Esophagus muscularis mucosa (tissue), 4 donors: Measurements from ENCODE around the gene S100A9. TPM values are rescaled to one million over a fixed set of nuclear protein-coding genes. Genes with fewer than 3 reads are reported as not detected.

Experiments
- DNase-seq: peaks from one replicate; pipeline ENCODE4 v3.0.0-alpha.2; 2017; ENCODE audit errors: extremely low spot score
- H3K27ac ChIP-seq, 4 donors: fragments of 200-600 bp; sonication (generic); replicated peaks in 1 of 4; 1 replicate in 3 of 4; 2 replicates in 1 of 4; pipeline ENCODE4 v1.5.1; 2016 to 2019; ENCODE audit warnings: mild to moderate bottlenecking in 1 of 4
- H3K27me3 ChIP-seq, 4 donors: fragments of 200-600 bp; sonication (generic); one replicate each; pipeline versions ENCODE4 v1.5.1 to v1.6.0; 2016 to 2019
- H3K36me3 ChIP-seq, 4 donors: fragments of 200-600 bp; sonication (generic); one replicate each; pipeline ENCODE4 v1.5.1; 2016 to 2019
- H3K4me1 ChIP-seq, 4 donors: fragments of 200-600 bp; sonication (generic); one replicate each; pipeline ENCODE4 v1.5.1; 2016 to 2019
- H3K4me3 ChIP-seq, 4 donors: fragments of 200-600 bp; sonication (generic); 1 replicate in 2 of 4; 2 replicates in 2 of 4; pipeline ENCODE4 v1.5.1; 2016 to 2019; ENCODE audit warnings: mild to moderate bottlenecking in 4 of 4, moderate library complexity in 1 of 4
- H3K9me3 ChIP-seq, 4 donors: fragments of 200-600 bp; sonication (generic); 1 replicate in 3 of 4; 2 replicates in 1 of 4; pipeline ENCODE4 v1.5.1; 2016 to 2019
- EP300 ChIP-seq: sonication (generic); formaldehyde crosslinking; IDR thresholded peaks from one replicate; pipeline ENCODE4 v1.6.1; 2017; ENCODE audit warnings: antibody characterized with exemption
- POLR2A ChIP-seq: fragments of 450-650 bp; IDR thresholded peaks from one replicate; pipeline ENCODE4 v1.6.1; 2017; ENCODE audit warnings: antibody characterized with exemption, moderate library complexity, mild to moderate bottlenecking, low read depth
- POLR2AphosphoS5 ChIP-seq, 2 donors: sonication (generic); formaldehyde crosslinking; IDR thresholded peaks; one replicate each; pipeline ENCODE4 v1.6.1; 2017; ENCODE audit warnings: antibody characterized with exemption in 2 of 2
- WGBS: methylation state at CpG from one replicate; pipeline ENCODE4 v1.1.5; 2018; 5-methylcytosine and 5-hydroxymethylcytosine counted together
- intact Hi-C: fragments of 100-400 bp; cut with DNase I; formaldehyde crosslinking; loops from one replicate; pipeline ENCODE4 v1.15.1; 2023
- total RNA-seq, 4 donors: library from RNA; depleted of rRNA; stranded (reverse); fragments of >200 nt; gene quantifications; one replicate each; pipeline versions ENCODE4 v1.1.0 to v1.2.1, GENCODE V29; 2016
- TF ChIP-seq, protein P1 (sequence below), 3 experiments: fragments of 200-600 bp in 2 of 3; fragments of 450-650 bp in 1 of 3; sonication (generic) in 2 of 3; IDR thresholded peaks; one replicate each; pipeline ENCODE4 v1.5.1; 2017 to 2019; ENCODE audit warnings: antibody characterized with exemption in 3 of 3, mild to moderate bottlenecking in 2 of 3, moderate library complexity in 1 of 3

The S100A9 gene
- total RNA-seq, 4 donors from 2014 or later: 61.2 to 845 (median 119) TPM

DNA sequence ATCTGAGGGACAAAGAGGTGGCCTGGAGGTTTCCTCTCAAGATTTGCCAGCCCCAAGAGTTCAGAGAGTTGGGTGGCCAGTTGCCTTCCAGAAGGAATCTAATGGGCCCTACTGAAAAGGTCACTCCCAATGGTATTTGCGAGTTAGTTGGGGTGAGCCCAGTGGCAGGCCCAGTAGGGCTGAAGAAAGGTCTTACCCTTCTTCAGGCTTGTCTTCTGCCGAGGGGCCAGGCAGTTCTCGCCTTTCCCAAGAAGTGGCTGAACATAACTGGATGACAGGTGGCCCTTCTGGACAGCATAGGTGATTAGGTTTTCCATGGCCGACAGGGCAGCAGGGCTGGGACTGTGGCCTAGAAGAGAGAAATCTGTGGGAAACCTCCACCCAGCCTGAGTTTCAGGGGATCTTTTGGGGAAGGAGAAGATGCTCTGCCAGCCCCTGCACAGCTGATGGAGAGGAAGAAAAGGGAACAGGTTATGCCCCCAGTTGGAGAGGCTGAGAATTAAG lies 16.2 kb upstream of the S100A9 start:
- Histone ChIP-seq H3K36me3 (no peaks in the 10 kb centered on the region), H3K4me1 (no peaks in the 10 kb centered on the region), H3K4me3 (no peak overlapping the region), H3K27me3 (peaks cover 0 to 41% (median 0%) of the 10 kb centered on the region in 4 donors), H3K9me3 (no peaks in the 10 kb centered on the region), H3K27ac (no peak overlapping the region)
- TF ChIP-seq POLR2AphosphoS5 (IDR thresholded peaks at IDR 0.05): no peak
- TF ChIP-seq, protein P1, sequence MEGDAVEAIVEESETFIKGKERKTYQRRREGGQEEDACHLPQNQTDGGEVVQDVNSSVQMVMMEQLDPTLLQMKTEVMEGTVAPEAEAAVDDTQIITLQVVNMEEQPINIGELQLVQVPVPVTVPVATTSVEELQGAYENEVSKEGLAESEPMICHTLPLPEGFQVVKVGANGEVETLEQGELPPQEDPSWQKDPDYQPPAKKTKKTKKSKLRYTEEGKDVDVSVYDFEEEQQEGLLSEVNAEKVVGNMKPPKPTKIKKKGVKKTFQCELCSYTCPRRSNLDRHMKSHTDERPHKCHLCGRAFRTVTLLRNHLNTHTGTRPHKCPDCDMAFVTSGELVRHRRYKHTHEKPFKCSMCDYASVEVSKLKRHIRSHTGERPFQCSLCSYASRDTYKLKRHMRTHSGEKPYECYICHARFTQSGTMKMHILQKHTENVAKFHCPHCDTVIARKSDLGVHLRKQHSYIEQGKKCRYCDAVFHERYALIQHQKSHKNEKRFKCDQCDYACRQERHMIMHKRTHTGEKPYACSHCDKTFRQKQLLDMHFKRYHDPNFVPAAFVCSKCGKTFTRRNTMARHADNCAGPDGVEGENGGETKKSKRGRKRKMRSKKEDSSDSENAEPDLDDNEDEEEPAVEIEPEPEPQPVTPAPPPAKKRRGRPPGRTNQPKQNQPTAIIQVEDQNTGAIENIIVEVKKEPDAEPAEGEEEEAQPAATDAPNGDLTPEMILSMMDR (IDR thresholded peaks at IDR 0.05): no peak
- no peak for TF ChIP-seq EP300
- no peak for TF ChIP-seq POLR2A
- 90% methylated on average over 2 of the region's 4 CpGs for WGBS
- DNase-seq: peak; percentile 70
- intact Hi-C loops: no loop called here

DNA sequence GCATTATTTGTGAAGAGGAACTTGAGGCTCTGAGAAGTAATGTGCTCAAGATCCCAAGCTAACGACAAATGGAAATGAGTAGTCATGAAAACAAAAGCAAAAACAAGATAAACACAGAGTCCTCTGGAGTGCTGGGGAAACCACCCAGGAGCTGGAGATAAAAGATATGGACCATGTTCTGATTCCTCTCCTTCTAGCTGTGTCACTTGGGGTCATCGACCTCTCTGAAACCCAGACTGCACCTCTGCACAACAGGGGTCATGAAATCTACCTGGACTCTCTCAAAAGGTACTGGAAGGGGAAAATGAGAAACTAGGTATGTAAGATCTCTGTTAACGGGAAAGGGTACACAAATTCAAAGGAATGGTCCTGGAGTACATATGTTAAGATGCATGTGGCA lies 15.5 kb upstream of the S100A9 start:
- DNase-seq: no peak
- 70% methylated on average over 3 of the region's 3 CpGs for WGBS
- TF ChIP-seq EP300: no peak
- no peak for TF ChIP-seq POLR2AphosphoS5 (IDR thresholded peaks at IDR 0.05)
- TF ChIP-seq, protein P1 (IDR thresholded peaks at IDR 0.05): no peak
- TF ChIP-seq POLR2A: no peak
- intact Hi-C loops: no loop called here
- Histone ChIP-seq H3K36me3 (no peaks in the 10 kb centered on the region), H3K27ac (no peak overlapping the region), H3K4me1 (no peaks in the 10 kb centered on the region), H3K9me3 (no peaks in the 10 kb centered on the region), H3K4me3 (no peak overlapping the region), H3K27me3 (peaks cover 0 to 48% (median 0%) of the 10 kb centered on the region in 4 donors)

DNA sequence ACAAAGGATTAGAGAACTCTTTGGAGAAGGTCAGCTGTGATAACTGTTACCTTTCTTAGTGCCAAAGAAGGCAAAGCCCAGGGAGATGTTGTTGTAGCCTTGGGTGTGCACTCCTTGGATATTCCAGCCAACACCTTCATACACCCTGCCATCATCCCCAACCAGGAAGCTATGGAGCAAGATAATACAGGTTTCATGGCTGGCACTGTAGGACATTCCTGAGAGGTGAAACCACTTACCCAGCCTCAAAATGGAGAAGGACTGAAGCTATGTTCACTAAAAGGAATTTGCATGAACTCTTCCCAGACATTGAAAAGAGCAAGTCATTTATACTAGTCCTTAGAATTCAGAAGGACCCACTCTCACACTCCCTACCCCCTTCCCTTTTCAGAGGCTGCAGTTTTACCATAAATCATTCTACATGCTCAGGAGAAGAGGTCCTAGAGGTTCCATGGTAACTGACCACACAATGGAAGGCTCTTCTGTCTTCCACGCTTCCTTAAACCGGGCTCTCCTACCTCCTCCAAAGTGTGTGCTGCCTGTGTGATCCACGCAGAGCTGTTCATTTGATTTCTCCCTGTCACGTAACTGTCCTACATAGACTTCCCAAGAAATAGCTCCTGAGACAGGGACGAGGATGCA lies 14.5 kb upstream of the S100A9 start:
- Histone ChIP-seq H3K9me3 (no peaks in the 10 kb centered on the region), H3K4me3 (no peak overlapping the region), H3K36me3 (no peaks in the 10 kb centered on the region), H3K27ac (no peak overlapping the region), H3K27me3 (peaks cover 0 to 58% (median under 1%) of the 10 kb centered on the region in 4 donors), H3K4me1 (no peaks in the 10 kb centered on the region)
- DNase-seq: peak; percentile 66
- 62% methylated on average over 5 of the region's 5 CpGs for whole genome bisulfite sequencing
- TF ChIP-seq POLR2A (no peak), POLR2AphosphoS5 (IDR thresholded peaks at IDR 0.05) (no peak), EP300 (no peak)
- TF ChIP-seq, protein P1 (IDR thresholded peaks at IDR 0.05): no peak
- intact Hi-C loops: no loop called here

DNA sequence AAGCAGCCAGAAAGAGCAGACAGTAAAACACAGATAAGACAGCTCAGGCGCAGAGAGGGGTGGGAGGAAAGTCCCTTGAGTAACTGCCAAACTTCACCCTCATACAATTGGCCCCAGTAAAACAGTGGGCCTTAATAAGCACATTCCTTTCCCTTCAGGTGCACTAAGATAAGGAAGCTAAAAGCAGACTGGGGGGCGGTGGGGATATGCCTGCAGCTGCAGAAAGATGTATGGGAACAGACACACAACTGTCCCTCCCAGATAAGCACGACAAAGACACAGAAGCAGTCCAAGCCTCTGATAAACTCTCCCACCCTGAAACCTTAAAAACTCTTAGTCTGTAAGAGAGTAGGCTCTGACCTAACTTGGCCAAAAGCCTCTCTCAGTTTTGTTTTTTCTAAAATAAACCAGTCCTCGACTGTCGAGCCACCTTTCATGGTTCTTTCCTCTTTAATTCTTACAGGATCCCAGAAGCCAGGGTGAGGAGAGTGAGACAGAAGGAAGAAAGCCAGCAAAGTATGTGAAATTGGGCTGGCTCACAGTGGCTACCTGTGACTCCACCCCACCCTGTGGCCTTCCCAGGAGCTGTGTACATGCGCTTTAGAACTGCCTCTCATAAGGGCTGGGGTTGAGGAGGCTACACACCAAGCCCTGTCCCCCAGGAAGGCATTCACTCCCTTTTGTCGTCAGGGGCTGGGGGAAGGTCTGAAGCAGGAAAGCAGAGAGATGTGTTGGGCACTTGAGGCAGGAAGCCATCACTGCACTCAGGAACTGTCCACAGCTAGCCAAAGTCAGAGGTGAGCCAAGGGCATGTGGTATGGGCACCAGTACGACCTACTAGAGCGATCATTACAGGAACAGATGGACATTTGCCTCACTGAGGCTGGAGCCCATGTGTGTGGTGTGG lies 13.6 kb upstream of the S100A9 start:
- Histone ChIP-seq H3K4me3 (no peak overlapping the region), H3K27ac (no peak overlapping the region), H3K36me3 (no peaks in the 10 kb centered on the region), H3K4me1 (no peaks in the 10 kb centered on the region), H3K9me3 (no peaks in the 10 kb centered on the region), H3K27me3 (peaks cover 0 to 67% (median 2%) of the 10 kb centered on the region in 4 donors)
- peak; percentile 79 for DNase-seq
- WGBS: 57% methylated on average over 9 of the region's 9 CpGs
- intact Hi-C loops: no loop called here
- no peak for TF ChIP-seq POLR2A
- TF ChIP-seq POLR2AphosphoS5 (IDR thresholded peaks at IDR 0.05): no peak
- TF ChIP-seq, protein P1 (IDR thresholded peaks at IDR 0.05): no peak
- TF ChIP-seq EP300: no peak
